HG02973 (cell line): ENCODE measurements around the gene USP20.
"Not testable (repeated sequence)": the region's sequence is repeated elsewhere in the genome, so short reads cannot be mapped to it uniquely, and the experiment has no call there.

Experiments
- ATAC-seq: cut with Tn5 transposase; IDR thresholded peaks from one replicate; pipeline ENCODE4 v1.9.1; 2021; ENCODE audit warnings: moderate library complexity; ENCODE audit not compliant: unreplicated experiment

Gene USP20

GRCh38 chr9:129889122-129889940 is 54.1 kb downstream of the USP20 start:
- no peak for ATAC-seq

GRCh38 chr9:129889941-129890717 is 54.9 kb downstream of the USP20 start:
- ATAC-seq, result no peak

- ATAC-seq, result not testable (repeated sequence)
Observed at GRCh38 chr9:129890718-129891299, 55.6 kb downstream of the USP20 start.

- no peak for ATAC-seq
Observed at GRCh38 chr9:129891569-129891968, 56.3 kb downstream of the USP20 start.

GRCh38 chr9:129894120-129894823 is 59.0 kb downstream of the USP20 start:
- ATAC-seq, result no peak

GRCh38 chr9:129895376-129896268 is 60.4 kb downstream of the USP20 start:
- no peak for ATAC-seq

- no peak for ATAC-seq
Observed at GRCh38 chr9:129897263-129897662, 62.0 kb downstream of the USP20 start.

- ATAC-seq, result no peak
Observed at GRCh38 chr9:129898185-129898584, 62.9 kb downstream of the USP20 start.

GRCh38 chr9:129899620-129900019 is 64.4 kb downstream of the USP20 start:
- ATAC-seq, result no peak

- peak; percentile 77 for ATAC-seq
Observed at GRCh38 chr9:129900263-129901027, 65.2 kb downstream of the USP20 start.

- no peak for ATAC-seq
Observed at GRCh38 chr9:129901993-129902739, 66.9 kb downstream of the USP20 start.

GRCh38 chr9:129902740-129903134 is 67.5 kb downstream of the USP20 start:
- ATAC-seq, result no peak

GRCh38 chr9:129904734-129905133 is 69.5 kb downstream of the USP20 start:
- no peak for ATAC-seq

GRCh38 chr9:129906298-129906697 is 71.0 kb downstream of the USP20 start:
- no peak for ATAC-seq

GRCh38 chr9:129907201-129907600 is 71.9 kb downstream of the USP20 start:
- no peak for ATAC-seq

GRCh38 chr9:129908906-129909305 is 73.6 kb downstream of the USP20 start:
- ATAC-seq, result no peak

- no peak for ATAC-seq
Observed at GRCh38 chr9:129909851-129910250, 74.6 kb downstream of the USP20 start.

GRCh38 chr9:129910628-129911567 is 75.6 kb downstream of the USP20 start:
- ATAC-seq, result no peak
